GM12865 (cell line): ENCODE measurements around the gene MEN1.

Experiments used
- DNase-seq: peaks from one replicate; pipeline ENCODE4 v3.0.0; 2010; ENCODE audit warnings: low read depth
- H3K4me3 ChIP-seq: 2 replicates; pipeline ENCODE4 v1.5.1; 2011; ENCODE audit warnings: mild to moderate bottlenecking, low read depth, low read length, control low read depth
- TF ChIP-seq, protein P1 (sequence below): IDR thresholded peaks from 2 replicates; pipeline ENCODE4 v1.5.1; 2011; ENCODE audit warnings: low read length, control low read depth, low read depth, inconsistent platforms; ENCODE audit not compliant: insufficient read depth; ENCODE audit errors: missing control alignments

MEN1 gene

DNA sequence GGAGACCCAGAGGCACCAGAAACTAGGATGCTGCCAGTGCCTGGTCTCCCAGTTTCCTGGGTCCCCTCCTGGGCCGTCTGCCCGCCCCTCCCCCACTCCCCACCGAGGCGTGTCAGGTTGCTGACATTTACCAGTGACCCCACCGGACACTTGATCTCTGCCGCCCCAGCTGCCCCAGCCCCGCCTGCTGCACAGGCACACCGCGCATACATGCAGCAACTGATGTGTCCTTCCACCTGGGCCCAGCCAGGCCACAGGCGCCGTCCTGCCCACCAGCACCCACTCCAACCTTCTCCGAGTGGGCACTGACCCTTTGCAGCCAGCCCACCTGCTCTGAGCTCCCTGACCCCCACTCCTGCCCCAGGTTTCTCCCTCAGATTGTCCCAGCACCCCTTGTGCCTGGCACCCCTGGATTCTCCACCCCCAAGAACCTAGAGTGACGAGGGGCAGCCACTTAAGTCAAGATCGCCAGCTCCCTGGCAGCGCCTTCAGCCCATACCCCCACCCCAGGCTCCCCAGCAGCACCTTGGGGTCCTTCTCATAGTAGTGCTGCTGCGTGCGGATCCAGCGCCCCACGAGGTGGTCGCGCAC is 51.1 kb downstream of the MEN1 start:
- TF ChIP-seq, protein P1, sequence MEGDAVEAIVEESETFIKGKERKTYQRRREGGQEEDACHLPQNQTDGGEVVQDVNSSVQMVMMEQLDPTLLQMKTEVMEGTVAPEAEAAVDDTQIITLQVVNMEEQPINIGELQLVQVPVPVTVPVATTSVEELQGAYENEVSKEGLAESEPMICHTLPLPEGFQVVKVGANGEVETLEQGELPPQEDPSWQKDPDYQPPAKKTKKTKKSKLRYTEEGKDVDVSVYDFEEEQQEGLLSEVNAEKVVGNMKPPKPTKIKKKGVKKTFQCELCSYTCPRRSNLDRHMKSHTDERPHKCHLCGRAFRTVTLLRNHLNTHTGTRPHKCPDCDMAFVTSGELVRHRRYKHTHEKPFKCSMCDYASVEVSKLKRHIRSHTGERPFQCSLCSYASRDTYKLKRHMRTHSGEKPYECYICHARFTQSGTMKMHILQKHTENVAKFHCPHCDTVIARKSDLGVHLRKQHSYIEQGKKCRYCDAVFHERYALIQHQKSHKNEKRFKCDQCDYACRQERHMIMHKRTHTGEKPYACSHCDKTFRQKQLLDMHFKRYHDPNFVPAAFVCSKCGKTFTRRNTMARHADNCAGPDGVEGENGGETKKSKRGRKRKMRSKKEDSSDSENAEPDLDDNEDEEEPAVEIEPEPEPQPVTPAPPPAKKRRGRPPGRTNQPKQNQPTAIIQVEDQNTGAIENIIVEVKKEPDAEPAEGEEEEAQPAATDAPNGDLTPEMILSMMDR: no peak
- no peak for DNase-seq
- no peak overlapping the region for H3K4me3 ChIP-seq

- TF ChIP-seq, protein P1: no peak
- DNase-seq: no peak
- no peak overlapping the region for H3K4me3 ChIP-seq
Observed at GRCh38 chr11:64758330-64759079, 51.8 kb downstream of the MEN1 start.

DNA sequence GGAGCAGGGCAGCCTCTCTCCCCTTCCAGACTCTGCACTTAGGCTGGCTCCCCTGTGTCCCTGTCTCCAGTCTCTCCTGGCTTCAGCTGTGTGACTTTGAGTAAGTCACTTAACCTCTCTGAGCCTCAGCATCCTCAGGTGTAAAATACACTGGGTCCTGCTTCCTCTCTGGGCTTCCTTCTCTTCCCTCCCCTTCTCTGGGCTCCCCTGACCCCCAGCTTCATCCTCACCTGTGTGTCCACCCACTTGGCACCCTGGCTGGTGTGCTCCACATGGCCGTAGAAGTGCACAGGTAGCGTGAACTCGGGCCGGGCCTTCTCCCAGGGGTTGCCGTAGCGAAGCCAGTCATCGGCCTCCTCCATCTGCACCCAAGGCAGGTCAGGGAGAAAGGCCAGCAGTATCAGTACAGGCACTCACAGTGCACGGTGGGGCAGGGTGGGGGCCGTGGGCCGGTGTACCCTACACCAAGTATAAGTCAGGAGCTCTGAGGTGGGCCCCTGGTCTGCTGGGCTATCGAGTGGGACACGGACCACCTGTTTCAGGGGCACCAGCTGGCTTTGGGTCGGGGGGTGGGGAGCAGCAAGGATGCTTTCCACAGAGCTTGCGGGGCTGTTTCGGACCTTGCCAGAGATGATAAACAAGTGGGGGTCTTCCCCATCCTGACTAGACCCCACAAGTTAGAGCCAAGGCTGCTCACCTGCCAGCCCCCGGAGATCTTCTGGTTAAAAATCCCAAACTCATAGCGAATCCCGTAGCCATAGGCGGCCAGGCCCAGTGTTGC is 52.6 kb downstream of the MEN1 start:
- no peak for DNase-seq
- no peak overlapping the region for H3K4me3 ChIP-seq
- TF ChIP-seq, protein P1: no peak

- TF ChIP-seq, protein P1: no peak
- DNase-seq: no peak
- no peak overlapping the region for H3K4me3 ChIP-seq
Observed at GRCh38 chr11:64755681-64756361, 54.5 kb downstream of the MEN1 start.

GRCh38 chr11:64754919-64755662 is 55.3 kb downstream of the MEN1 start:
- TF ChIP-seq, protein P1: no peak
- DNase-seq: no peak
- H3K4me3 ChIP-seq: no peak overlapping the region
